GM08714 (cell line): ENCODE results near the gene SHMT1.
"Not testable (repeated sequence)": the region's sequence is repeated elsewhere in the genome, so short reads cannot be mapped to it uniquely, and the experiment has no call there.

ENCODE experiments used
- H3K4me3 ChIP-seq: fragments of 200-500 bp; sonication (Bioruptor generic); 2 replicates; pipeline ENCODE4 v1.5.1; 2014; ENCODE audit warnings: mild to moderate bottlenecking, low read length, inconsistent platforms
- ZNF274 ChIP-seq: IDR thresholded peaks from 2 replicates; pipeline ENCODE4 v1.6.1; 2012; ENCODE audit warnings: mild to moderate bottlenecking, low read depth, low read length

Gene SHMT1

GRCh38 chr17:18363101-18364049 is at the start of gene SHMT1:
TSS of gene SHMT1 (minus strand) at chr17:18363550. CDS start at chr17:18355981, 7,569 bp downstream.
- TF ChIP-seq ZNF274, result no peak

DNA sequence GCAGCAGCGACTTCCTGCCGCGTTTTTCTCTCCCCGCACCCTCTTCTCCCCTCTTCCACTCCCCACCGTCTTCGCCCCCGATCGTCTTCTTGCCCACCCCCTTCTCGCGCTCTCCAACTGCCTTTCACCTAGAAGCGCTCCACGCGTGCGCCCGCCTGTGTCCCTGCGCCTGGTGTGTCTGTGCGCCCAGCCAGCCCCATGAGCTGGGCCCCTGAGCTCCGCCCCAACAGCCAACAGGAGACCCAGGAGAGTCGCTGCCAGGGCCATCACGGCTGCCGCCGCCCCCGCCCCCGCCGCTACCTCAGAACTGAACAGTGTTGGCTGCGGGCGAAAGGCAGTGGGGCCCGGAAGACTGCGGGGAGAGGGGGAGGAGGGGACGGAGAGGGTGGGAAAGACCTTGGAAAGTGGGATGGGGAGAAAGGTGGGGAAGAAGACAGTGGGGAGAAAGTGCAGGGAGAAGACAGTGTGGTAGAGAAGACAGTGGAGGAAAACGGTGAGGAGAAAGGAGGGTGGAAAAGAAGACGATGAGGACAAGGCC is 48.7 kb upstream of the SHMT1 start:
- peak overlapping the region; percentile 69; the same call in 1 of the 2 replicates for H3K4me3 ChIP-seq

More at GRCh38 chr17:18363101-18364049, at the start of gene SHMT1:
- peak within 1 kb of the TSS; percentile 78 for H3K4me3 ChIP-seq

- peak overlapping the region; percentile 69 for H3K4me3 ChIP-seq
These were observed 48.1 kb upstream of the SHMT1 start for GRCh38 chr17:18411377-18411864.

- H3K4me3 ChIP-seq, result peak overlapping the region; percentile 69; the same call in 1 of the 2 replicates
These were observed 47.4 kb upstream of the SHMT1 start for GRCh38 chr17:18410736-18411135.

DNA sequence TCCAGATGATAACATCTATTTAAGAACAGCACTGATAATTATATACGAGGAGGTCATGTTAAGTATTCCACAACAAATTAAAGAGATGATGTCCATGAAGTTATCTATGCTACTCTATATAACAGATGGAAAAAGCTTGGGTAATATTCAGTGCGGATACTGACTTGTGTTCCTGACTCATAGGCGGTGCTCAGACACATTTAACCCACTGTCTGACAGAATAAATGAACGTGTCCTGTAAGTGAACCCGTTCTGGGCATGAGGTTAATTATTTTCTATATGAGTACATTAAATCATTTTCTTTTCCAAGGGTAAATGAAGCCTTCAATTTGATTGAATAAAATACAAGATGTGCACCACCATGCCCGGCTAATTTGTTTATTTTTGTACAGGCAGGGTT is 46.0 kb upstream of the SHMT1 start:
- not testable (repeated sequence) for H3K4me3 ChIP-seq

GRCh38 chr17:18408906-18409305 is 45.6 kb upstream of the SHMT1 start:
- H3K4me3 ChIP-seq, result not testable (repeated sequence)

- peak overlapping the region; percentile 43; the same call in 1 of the 2 replicates for H3K4me3 ChIP-seq
These were observed 40.3 kb upstream of the SHMT1 start for GRCh38 chr17:18403604-18404003.

- peak overlapping the region; percentile 43; the same call in 1 of the 2 replicates for H3K4me3 ChIP-seq
These were observed 39.8 kb upstream of the SHMT1 start for GRCh38 chr17:18403166-18403565.

DNA sequence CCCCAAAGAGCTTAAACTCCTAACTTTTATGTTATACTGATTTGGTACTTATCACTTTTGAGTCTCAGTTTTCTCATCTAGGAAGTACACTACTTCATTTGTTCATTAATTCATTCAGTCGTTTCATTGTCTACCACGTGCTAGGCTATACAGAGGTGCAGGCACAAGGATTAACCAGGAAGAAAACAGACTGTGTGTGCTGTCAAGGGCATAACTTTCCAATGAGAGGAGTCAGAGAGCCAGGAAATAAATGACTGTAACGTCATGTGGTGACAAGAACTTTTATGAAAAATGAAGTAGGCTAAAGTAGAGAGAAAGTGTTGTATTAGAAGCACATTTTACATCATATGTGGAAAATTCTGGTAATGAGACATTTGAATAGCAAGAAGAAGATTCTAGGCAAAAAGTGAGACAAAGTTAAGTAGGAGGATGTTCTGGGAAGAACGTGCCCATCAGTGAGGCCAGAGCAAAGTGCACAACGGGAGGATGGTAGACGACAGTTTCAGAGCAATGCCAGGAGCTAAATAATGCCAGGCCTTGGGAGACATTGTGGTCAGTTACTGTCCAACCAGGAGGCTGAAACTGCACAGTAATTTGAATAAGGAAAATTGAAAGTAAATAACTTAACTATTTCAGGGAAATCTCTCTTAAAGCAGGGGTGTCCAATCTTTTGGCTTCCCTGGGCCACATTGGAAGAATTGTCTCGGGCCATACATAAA is 38.7 kb upstream of the SHMT1 start:
- H3K4me3 ChIP-seq, result not testable (repeated sequence)

GRCh38 chr17:18388728-18389127 is 25.4 kb upstream of the SHMT1 start:
- H3K4me3 ChIP-seq, result not testable (repeated sequence)

DNA sequence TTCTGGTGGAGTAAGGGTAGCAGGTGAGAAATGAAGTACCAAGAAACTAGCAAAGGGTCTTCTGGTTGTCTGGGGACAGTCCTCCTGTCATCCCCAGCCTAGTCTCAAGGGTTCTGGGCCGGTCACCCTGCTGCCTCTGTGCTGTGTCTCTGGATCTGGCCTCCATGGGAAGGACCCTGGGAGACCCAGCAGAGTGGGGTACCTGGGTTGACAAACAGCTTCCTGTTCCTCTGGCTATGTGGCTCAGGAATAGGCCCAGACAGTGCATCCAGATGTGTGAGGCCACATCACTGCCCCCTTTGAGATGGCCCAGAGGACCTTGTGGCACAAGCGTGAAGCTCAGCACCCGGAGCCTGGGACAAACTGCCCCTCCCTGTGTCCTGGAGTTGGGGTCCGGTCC is 24.9 kb upstream of the SHMT1 start:
- H3K4me3 ChIP-seq, result not testable (repeated sequence)

DNA sequence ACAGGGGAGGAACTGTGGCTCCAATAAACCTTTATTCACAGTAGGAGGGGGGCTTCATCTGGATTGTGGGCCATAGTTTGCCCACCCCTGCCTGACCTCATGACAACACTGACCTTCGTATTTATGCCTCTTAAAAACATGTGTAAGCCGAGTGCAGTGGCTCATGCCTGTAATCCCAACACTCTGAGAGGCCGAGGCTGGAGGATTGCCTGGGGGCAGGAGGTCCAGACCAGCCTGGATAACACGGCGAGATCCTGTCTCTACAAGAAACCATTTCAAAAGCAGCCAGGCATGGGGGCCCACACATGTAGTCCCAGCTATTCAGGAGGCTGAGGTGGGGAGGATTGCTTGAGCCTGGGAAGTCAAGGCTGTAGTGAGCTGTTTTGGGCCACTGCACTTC is 24.2 kb upstream of the SHMT1 start:
- H3K4me3 ChIP-seq, result not testable (repeated sequence)

DNA sequence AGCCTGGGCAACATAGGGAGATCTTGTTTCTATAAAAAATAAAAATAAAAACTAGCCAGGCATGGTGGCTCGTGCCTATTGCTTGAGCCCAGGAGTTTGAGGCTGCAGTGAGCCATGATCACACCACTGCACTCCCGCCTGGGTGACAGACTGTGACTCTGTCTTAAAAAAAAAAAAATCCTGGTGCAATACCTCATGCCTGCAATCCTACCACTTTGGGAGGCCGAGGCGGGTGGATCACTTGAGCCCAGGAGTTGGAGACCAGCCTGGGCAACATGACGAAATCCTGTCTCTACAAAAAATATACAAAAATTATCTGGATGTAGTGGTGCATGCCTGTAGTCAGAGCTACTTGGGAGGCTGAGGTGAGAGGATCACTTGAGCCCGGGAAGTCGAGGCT is 20.9 kb upstream of the SHMT1 start:
- not testable (repeated sequence) for H3K4me3 ChIP-seq

GRCh38 chr17:18383079-18383481 is 19.7 kb upstream of the SHMT1 start:
- H3K4me3 ChIP-seq, result not testable (repeated sequence)

DNA sequence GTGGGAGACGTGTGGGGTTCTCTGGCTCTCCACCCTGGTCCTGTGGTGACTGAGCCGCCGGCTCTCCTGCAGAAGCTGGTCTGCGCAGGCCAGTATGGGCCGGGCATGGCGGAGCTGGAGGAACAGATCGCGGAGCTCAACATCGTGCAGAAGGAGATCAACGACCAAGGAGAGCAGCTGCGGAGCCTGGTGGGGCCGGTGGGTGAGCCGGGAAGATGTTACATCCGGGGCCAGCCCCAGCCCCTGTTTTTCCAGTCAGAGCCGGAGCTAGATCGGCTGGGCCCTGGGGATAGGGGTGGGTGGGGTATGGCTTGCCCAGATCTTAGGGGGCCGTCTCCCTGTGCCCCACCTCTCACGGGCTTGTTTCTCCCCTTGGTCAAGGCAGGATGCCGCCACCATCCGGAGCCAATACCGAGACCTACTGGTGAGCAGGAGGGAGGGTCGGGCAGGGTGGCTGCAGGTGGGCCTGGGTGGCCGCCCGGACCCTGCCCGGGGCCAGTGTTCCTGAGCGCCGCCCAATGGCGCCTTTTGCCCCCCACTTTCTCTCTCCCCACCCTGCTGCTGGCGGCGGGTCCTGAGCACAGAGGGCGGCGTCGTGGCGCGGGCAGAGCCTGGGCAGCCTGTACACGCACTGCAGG is 19.2 kb upstream of the SHMT1 start:
- no peak for TF ChIP-seq ZNF274
- no peak overlapping the region for H3K4me3 ChIP-seq
